D721Med (cell line): Measurements from ENCODE around the gene ICE2.
"Not testable (repeated sequence)": the region's sequence is repeated elsewhere in the genome, so short reads cannot be mapped to it uniquely, and the experiment has no call there.

Source experiments
- DNase-seq: peaks from one replicate; pipeline ENCODE4 v3.0.0; 2011; ENCODE audit warnings: low spot score; ENCODE audit not compliant: insufficient read length
- FAIRE-seq: peaks from 2 replicates; lab custom pipeline; 2011; peaks lifted over from hg19 to GRCh38; lab: Jason Lieb, UNC
- CTCF ChIP-seq: IDR thresholded peaks from 2 replicates; pipeline ENCODE4 v1.5.1; 2012; ENCODE audit warnings: mild to moderate bottlenecking, control low read depth; ENCODE audit not compliant: insufficient read depth; ENCODE audit errors: missing control alignments

The ICE2 gene

GRCh38 chr15:60411774-60412425 lies 67.0 kb downstream of the ICE2 start:
- no peak for TF ChIP-seq CTCF
- no peak for DNase-seq
- FAIRE-seq: no peak

- not testable (repeated sequence) for FAIRE-seq, DNase-seq
These were observed 68.6 kb downstream of the ICE2 start for GRCh38 chr15:60410350-60410749.

- no peak for DNase-seq
These were observed 70.4 kb downstream of the ICE2 start for GRCh38 chr15:60408463-60408981.

GRCh38 chr15:60407415-60407805 lies 71.5 kb downstream of the ICE2 start:
- TF ChIP-seq CTCF: no peak
- FAIRE-seq (no peak), DNase-seq (no peak)

More at GRCh38 chr15:60408463-60408981, 70.4 kb downstream of the ICE2 start:
- no peak for TF ChIP-seq CTCF
- no peak for FAIRE-seq

GRCh38 chr15:60406513-60407414 lies 72.2 kb downstream of the ICE2 start:
- FAIRE-seq: no peak
- TF ChIP-seq CTCF: no peak
- no peak for DNase-seq

- FAIRE-seq: no peak
- no peak for DNase-seq
- no peak for TF ChIP-seq CTCF
These were observed 73.5 kb downstream of the ICE2 start for GRCh38 chr15:60405399-60405798.

- FAIRE-seq, DNase-seq: not testable (repeated sequence)
These were observed 74.6 kb downstream of the ICE2 start for GRCh38 chr15:60404351-60404750.

GRCh38 chr15:60400944-60401343 lies 78.0 kb downstream of the ICE2 start:
- FAIRE-seq: no peak
- no peak for DNase-seq
- TF ChIP-seq CTCF: no peak
